ENCODE results near the gene NAPSA.

Gene NAPSA

DNA sequence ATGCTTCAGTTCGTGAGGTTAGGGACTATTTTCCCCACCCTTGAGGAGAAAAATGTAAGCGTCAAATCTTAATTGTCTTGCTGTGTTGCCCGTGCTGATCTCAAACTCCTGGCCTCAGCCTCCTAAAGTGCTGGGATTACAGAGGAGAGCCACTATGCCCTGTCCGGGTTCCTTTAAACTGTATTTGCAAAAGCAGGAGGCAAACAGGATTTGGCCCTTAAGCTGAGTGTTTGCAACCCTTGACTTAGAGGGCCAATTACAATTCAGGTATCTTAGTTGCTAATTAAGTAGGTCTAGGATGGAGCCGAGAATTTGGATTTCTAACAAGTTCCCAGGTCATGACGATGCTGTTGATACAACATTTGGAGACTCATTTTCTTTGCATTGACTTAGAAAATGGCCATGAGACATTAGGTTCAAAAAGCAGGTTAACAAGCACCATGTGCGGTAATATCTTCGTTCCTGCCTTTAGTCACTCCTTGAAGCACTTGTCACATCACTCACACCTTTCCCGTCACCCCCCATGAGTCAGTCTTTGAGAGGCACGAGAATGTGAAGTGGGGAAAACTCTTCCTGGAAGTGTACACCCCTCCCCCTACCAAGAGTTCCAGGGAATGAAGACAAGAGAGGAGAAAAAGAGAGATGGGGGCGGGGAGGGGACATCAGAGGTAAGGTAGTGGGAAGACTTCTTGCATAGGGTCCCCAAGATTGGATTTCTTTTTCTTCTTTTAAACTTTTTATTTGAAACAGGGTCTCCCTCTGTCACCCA, 2.6 kb downstream of the NAPSA start:
- Histone ChIP-seq H3K4me1 (ENCODE audit: low read depth, poor library complexity, severe bottlenecking) (no peaks in the 10 kb centered on the region), H3K9ac (no peak overlapping the region), H3K27ac (no peak overlapping the region), H3K27me3 (ENCODE audit: insufficient read depth, low read depth) (peaks cover 62% of the 10 kb centered on the region), H2AFZ (ENCODE audit: low read depth) (no peak overlapping the region), H3K79me2 (ENCODE audit: insufficient read depth, low read depth) (no peaks in the 10 kb centered on the region), H3K36me3 (ENCODE audit: insufficient read depth) (no peaks in the 10 kb centered on the region), H3K4me3 (IDR thresholded peaks at IDR 0.05; ENCODE audit: insufficient read depth, low read depth, low read length) (no peak overlapping the region), H4K20me1 (ENCODE audit: insufficient read depth) (no peaks in the 10 kb centered on the region), H3K4me2 (no peak overlapping the region)
- TF ChIP-seq, protein P1, sequence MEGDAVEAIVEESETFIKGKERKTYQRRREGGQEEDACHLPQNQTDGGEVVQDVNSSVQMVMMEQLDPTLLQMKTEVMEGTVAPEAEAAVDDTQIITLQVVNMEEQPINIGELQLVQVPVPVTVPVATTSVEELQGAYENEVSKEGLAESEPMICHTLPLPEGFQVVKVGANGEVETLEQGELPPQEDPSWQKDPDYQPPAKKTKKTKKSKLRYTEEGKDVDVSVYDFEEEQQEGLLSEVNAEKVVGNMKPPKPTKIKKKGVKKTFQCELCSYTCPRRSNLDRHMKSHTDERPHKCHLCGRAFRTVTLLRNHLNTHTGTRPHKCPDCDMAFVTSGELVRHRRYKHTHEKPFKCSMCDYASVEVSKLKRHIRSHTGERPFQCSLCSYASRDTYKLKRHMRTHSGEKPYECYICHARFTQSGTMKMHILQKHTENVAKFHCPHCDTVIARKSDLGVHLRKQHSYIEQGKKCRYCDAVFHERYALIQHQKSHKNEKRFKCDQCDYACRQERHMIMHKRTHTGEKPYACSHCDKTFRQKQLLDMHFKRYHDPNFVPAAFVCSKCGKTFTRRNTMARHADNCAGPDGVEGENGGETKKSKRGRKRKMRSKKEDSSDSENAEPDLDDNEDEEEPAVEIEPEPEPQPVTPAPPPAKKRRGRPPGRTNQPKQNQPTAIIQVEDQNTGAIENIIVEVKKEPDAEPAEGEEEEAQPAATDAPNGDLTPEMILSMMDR (conservative IDR thresholded peaks at IDR 0.05; ENCODE audit: low read depth, low read length), result no peak

DNA sequence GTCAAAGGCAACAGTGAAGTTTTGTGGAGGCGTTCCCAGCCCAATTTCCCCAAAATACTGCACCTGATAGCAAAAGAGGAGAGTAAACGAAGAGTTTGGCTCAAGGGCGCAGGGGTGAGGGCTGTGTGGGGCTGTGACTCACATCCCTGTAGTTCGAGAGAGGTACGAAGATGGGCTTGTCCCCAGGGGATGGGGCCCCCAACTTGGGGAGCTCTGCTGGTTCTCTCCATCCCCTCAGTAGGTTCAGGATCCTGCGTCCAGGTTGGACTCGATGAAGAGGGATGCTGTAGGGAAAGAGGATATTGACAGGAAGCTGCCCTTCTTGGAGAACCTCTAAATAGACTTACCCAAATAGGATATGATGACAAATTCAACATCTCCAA, 3.4 kb downstream of the NAPSA start:
- no peak overlapping the region for H3K9ac ChIP-seq
- no peaks in the 10 kb centered on the region for H3K36me3 ChIP-seq (ENCODE audit: insufficient read depth)
- TF ChIP-seq, protein P1 (conservative IDR thresholded peaks at IDR 0.05; ENCODE audit: low read depth, low read length), result no peak
- peaks cover 53% of the 10 kb centered on the region for H3K27me3 ChIP-seq (ENCODE audit: insufficient read depth, low read depth)
- no peak overlapping the region for H3K27ac ChIP-seq
- H3K79me2 ChIP-seq (ENCODE audit: insufficient read depth, low read depth), result no peaks in the 10 kb centered on the region
- peaks cover 3% of the 10 kb centered on the region for H3K4me1 ChIP-seq (ENCODE audit: low read depth, poor library complexity, severe bottlenecking)
- no peak overlapping the region for H3K4me3 ChIP-seq (IDR thresholded peaks at IDR 0.05; ENCODE audit: insufficient read depth, low read depth, low read length)
- H4K20me1 ChIP-seq (ENCODE audit: insufficient read depth), result no peaks in the 10 kb centered on the region
- no peak overlapping the region for H2AFZ ChIP-seq (ENCODE audit: low read depth)
- H3K4me2 ChIP-seq, result no peak overlapping the region

DNA sequence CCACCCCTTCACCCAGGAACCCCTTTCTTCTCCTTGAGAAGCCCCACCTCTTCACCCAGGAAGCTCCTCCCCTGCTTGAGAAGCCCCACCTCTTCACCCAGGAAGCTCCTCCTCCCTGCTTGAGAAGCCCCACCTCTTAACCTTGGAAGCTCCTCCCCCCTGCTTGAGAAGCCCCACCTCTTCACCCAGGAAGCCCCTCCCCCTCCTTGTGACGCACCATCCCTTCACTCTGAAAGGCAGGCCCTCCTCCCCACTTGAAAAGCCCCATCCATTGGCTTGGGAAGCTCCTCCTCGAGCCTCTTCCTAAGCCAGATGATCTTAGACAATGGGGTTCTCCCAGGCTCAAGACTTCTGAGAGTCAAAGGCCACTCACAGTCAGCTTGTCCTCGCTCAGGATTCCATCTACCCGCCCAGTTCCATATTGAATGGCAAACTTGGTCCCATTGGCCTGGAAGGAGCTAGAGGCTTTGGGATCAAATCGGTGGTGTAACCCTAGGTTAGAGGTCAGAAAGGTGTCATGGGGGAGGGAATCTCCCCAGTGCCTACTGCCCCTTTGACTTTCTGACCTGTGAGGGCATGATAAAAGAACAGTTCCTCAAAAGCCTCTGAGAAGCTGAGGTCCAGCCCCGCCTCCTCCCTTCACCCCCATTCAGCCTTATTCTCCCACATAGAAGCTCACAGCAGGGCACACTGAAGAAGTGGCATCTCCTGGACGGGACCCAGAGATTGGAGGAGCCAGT, 4.0 kb downstream of the NAPSA start:
- no peak overlapping the region for H3K9ac ChIP-seq
- H3K4me3 ChIP-seq (IDR thresholded peaks at IDR 0.05; ENCODE audit: insufficient read depth, low read depth, low read length), result no peak overlapping the region
- no peak overlapping the region for H2AFZ ChIP-seq (ENCODE audit: low read depth)
- peaks cover 50% of the 10 kb centered on the region for H3K27me3 ChIP-seq (ENCODE audit: insufficient read depth, low read depth)
- H3K4me2 ChIP-seq, result no peak overlapping the region
- no peaks in the 10 kb centered on the region for H3K36me3 ChIP-seq (ENCODE audit: insufficient read depth)
- TF ChIP-seq, protein P1 (conservative IDR thresholded peaks at IDR 0.05; ENCODE audit: low read depth, low read length), result no peak
- H3K79me2 ChIP-seq (ENCODE audit: insufficient read depth, low read depth), result no peaks in the 10 kb centered on the region
- H4K20me1 ChIP-seq (ENCODE audit: insufficient read depth), result no peaks in the 10 kb centered on the region
- no peak overlapping the region for H3K27ac ChIP-seq
- H3K4me1 ChIP-seq (ENCODE audit: low read depth, poor library complexity, severe bottlenecking), result peaks cover 5% of the 10 kb centered on the region

DNA sequence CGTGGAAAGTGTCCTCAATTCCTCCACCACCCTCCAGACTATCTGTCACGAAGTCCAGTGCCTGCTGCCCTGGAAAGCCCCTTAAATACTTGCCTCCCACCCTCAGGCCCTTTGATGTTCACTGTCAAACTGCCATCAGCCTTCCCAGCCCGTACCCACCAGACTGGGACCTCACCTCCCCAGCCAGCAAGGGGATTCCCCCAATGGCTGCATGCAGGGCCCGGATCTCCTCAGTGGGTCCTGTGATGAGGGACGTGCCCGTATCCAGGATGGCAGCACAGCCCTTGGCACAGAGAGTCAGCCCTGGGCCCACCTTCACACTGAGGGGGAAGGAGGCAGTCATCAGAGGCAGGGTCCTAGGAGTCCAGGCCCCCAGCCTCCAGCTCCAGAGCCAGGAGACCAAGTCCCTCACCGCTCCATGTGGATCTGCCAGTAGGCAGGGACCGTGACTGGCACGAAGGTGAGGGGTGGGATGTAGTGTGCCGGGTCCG, 6.1 kb downstream of the NAPSA start:
- Histone ChIP-seq H3K27ac (no peak overlapping the region), H3K4me1 (ENCODE audit: low read depth, poor library complexity, severe bottlenecking) (peaks cover 5% of the 10 kb centered on the region), H3K36me3 (ENCODE audit: insufficient read depth) (no peaks in the 10 kb centered on the region), H3K9ac (no peak overlapping the region), H2AFZ (ENCODE audit: low read depth) (no peak overlapping the region), H3K79me2 (ENCODE audit: insufficient read depth, low read depth) (no peaks in the 10 kb centered on the region), H4K20me1 (ENCODE audit: insufficient read depth) (no peaks in the 10 kb centered on the region), H3K4me2 (no peak overlapping the region), H3K4me3 (IDR thresholded peaks at IDR 0.05; ENCODE audit: insufficient read depth, low read depth, low read length) (no peak overlapping the region), H3K27me3 (ENCODE audit: insufficient read depth, low read depth) (peaks cover 56% of the 10 kb centered on the region)
- TF ChIP-seq, protein P1 (conservative IDR thresholded peaks at IDR 0.05; ENCODE audit: low read depth, low read length), result no peak
